ENCODE results near the gene IGSF3. TPM values are rescaled to one million over a fixed set of nuclear protein-coding genes. Genes with fewer than 3 reads are reported as not detected.
"Not testable (repeated sequence)": the region's sequence is repeated elsewhere in the genome, so short reads cannot be mapped to it uniquely, and the experiment has no call there.

The IGSF3 gene
- total RNA-seq, 1 donor from 2014 or later, result 37.1 TPM

DNA sequence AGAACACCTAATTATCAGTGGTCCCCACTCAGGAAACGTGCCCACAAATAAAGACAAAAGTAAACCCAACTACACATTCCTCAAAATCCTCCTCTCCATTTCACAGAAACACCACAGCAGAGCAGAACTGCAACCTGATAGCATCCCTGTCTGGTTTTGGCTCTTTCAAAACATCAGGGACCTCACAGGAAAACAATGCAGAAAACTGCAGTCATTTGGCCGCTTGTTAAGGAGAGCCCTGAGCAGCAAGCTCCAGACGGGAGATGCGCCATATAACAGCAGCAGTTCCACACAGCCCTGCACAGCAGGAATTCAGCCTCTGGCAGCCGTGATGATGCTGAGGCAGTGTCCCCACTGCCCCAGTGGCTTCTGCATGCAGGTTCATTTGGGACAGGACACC, 23.4 kb downstream of the IGSF3 start:
- not testable (repeated sequence) for H3K36me3 ChIP-seq (ENCODE audit: control insufficient read depth, insufficient read depth, low read length); FAIRE-seq; H3K4me3 ChIP-seq (ENCODE audit: low read depth, low read length); H3K27me3 ChIP-seq (ENCODE audit: control insufficient read depth, insufficient read depth, low read length); DNase-seq (ENCODE audit: low read depth)

DNA sequence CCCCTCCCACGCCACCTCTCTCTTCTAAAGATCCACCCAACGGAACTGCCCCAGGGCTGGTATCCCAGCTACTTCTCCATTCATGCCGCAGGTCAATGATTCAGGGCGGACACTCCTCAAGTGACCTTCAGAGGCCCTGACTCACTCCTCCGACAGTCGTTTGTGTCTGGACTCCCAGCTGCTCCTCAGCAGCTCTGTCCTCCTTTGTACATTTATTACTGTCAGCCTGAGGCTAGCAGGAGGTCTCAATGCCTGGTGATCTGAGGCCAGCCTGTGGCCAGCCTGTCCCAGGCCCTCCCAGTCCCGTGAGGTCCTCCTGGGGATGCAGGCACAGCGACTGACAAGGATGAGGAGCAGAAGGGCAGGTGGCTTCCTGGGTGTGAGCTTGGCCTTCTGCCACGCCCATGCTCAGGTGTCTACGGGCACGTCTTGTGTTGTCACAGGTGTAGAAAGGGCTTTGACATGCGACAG, 24.2 kb downstream of the IGSF3 start:
- not testable (repeated sequence) for DNase-seq (ENCODE audit: low read depth); FAIRE-seq; H3K36me3 ChIP-seq (ENCODE audit: control insufficient read depth, insufficient read depth, low read length); H3K27me3 ChIP-seq (ENCODE audit: control insufficient read depth, insufficient read depth, low read length); H3K4me3 ChIP-seq (ENCODE audit: low read depth, low read length)

DNA sequence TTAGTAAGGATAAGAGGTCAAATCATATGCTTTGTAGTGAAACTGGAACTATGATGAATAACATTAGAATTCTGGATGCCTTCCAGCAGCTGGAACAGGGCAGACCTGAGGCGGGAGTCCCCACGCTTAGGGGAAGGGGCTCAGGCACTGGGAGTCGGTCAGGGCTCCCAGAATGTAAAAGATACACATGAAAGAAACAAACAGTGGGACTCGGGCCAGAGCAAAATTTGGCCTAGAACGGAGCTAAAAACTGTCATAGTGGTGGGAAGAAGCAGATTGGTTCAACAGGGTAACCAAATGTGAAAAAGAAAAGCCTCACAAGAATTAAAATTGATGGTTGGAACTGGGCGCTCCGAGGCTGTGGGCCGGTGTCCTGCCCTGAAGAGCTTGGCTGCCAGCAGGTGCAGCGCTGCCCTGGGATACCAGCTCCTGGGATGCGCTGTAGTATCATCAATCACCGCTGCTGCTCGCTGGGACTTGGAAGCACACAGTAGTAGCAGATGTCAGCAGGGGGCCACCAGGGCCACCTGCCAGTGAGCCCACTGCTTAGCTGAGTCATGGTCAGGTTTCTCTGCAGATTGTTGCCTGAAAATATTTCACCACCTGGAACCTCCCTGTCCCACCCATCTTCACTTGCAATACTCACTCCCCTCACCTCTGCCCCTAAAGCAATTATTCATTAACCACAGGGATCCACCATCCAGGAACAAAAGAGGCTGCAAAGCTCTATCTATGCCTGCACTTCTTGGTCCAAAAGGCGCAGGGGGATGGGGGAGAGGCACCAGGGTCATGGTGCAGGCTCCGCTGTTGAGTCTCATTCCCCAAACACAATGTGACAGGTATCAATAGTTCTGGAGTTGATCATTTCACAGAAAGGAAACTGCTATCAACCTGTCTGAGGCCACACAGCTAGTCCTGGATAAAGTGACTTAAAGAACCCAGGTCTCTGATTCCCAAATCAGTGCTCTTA, 24.9 kb downstream of the IGSF3 start:
- not testable (repeated sequence) for FAIRE-seq; H3K27me3 ChIP-seq (ENCODE audit: control insufficient read depth, insufficient read depth, low read length); H3K4me3 ChIP-seq (ENCODE audit: low read depth, low read length); DNase-seq (ENCODE audit: low read depth); H3K36me3 ChIP-seq (ENCODE audit: control insufficient read depth, insufficient read depth, low read length)

DNA sequence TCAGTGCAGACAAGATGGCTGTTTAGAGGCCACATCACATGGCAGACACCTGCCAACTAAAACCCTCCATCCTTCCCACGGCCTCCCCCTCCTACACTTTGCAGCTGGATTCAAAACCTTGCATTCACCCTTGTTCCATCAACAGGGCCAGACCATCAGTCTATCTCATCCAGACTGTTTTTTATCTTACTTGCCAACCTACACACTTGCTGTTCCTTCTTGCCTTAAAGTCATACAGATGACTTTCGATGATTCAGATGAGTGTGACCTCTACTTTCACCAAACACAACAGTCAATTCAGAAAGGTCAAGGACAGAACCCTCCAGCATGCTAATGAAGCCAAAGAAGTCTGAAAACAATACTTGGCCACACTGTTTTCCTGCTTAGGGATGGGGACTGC, 29.9 kb downstream of the IGSF3 start:
- H3K27me3 ChIP-seq (ENCODE audit: control insufficient read depth, insufficient read depth, low read length); DNase-seq (ENCODE audit: low read depth); FAIRE-seq; H3K36me3 ChIP-seq (ENCODE audit: control insufficient read depth, insufficient read depth, low read length); H3K4me3 ChIP-seq (ENCODE audit: low read depth, low read length): not testable (repeated sequence)

DNA sequence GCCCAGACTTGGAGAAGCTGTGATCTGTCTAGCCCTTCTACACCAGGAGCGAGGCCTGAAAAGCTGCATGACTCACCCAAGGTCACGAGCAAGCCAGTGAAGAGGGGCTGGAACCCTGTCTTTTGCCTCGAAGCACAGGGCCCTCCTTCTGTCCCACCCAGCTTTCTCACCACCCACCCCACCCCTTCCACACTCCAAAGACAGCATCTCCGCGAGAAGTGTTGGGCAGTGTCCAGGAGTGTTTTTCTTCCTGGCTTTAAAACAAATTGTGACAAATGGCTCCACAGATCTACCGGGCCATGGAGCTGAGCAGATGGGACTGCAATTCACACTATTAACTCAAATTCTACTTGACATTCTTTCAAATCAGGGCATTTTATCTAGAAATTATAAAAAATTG, 30.9 kb downstream of the IGSF3 start:
- H3K27me3 ChIP-seq (ENCODE audit: control insufficient read depth, insufficient read depth, low read length); DNase-seq (ENCODE audit: low read depth); FAIRE-seq; H3K36me3 ChIP-seq (ENCODE audit: control insufficient read depth, insufficient read depth, low read length); H3K4me3 ChIP-seq (ENCODE audit: low read depth, low read length): not testable (repeated sequence)

DNA sequence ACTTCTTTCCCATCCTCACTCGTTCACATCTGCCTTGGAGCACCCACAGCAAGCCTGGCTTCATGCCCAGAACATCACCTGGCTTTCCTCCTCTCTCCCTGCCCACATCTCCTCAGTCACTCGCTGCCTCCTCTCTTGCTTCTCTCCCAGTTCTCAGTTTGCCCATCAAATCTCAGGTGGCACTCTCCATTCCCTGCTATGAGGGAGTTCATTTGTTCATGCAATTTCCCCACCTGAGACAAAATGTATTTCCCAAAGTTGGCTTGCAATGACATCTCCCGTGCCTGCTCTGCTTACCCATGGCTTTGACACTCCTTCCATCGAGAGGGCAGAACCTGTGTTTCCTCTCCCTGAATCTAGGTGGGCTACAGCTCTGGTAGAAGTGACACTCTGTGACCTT, 33.1 kb downstream of the IGSF3 start:
- not testable (repeated sequence) for H3K4me3 ChIP-seq (ENCODE audit: low read depth, low read length); DNase-seq (ENCODE audit: low read depth); H3K36me3 ChIP-seq (ENCODE audit: control insufficient read depth, insufficient read depth, low read length); FAIRE-seq; H3K27me3 ChIP-seq (ENCODE audit: control insufficient read depth, insufficient read depth, low read length)

DNA sequence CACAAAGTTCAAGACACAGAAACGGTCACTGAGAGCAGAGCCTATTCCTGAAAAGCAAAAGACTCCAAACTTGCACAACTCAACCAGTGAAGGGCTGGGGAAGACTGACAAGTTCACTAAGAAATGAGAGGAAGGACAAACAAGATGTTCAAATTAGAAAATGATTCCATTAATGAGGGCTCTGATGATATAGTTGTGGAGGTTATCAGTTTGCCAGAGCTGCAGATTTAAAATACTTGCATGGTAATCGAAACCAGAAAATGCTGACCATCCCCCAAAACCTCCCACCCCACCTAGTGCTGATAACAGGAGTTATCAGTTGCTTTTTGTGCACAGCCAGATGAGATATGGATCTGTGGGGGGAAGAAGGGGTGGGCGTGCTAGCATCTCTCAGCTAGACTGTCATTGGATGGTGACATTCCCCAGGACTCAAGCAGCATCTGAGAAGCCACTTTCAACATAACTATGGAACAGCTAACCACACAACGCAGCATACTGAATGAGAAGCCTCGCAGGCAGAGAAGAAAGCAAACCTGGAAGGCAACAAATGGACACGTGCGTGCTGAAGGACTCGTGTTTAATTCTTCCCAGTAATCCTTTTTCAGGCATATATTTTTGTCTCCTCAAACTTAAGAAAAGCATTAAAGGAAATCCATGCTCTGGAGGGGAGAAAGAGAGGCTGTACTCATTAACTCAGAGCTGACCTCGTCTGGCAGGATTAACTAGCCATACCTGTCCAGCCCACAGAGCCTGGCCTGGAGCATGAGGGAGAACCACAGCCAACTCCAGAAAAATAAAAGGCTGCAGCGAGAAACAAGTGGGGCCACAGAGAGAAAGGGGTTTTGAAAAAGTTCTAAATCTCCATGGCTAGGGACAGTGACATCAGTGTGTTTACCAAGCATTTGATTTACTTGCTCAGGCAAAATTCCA, 35.3 kb downstream of the IGSF3 start:
- FAIRE-seq; H3K36me3 ChIP-seq (ENCODE audit: control insufficient read depth, insufficient read depth, low read length); H3K27me3 ChIP-seq (ENCODE audit: control insufficient read depth, insufficient read depth, low read length); DNase-seq (ENCODE audit: low read depth); H3K4me3 ChIP-seq (ENCODE audit: low read depth, low read length): not testable (repeated sequence)

DNA sequence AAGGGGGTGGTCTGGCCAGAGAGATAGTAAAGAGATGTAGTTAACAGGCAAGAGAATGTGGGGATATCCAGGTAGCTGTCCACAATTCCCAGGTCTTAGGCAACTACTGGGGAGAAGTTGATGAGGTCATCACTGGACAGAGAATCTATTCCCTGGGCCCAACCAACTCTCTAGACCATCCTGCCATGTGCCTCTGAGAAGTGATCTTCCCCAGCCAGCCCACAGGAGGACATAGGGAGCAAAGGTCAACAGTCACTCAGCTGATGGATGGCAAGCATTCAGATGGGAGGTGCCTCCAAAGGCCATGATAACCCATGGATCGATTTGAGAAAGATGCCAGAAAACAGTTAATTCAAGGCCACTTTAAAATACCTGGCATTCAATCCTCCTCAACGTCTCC, 36.0 kb downstream of the IGSF3 start:
- FAIRE-seq; DNase-seq (ENCODE audit: low read depth); H3K27me3 ChIP-seq (ENCODE audit: control insufficient read depth, insufficient read depth, low read length); H3K4me3 ChIP-seq (ENCODE audit: low read depth, low read length); H3K36me3 ChIP-seq (ENCODE audit: control insufficient read depth, insufficient read depth, low read length): not testable (repeated sequence)

DNA sequence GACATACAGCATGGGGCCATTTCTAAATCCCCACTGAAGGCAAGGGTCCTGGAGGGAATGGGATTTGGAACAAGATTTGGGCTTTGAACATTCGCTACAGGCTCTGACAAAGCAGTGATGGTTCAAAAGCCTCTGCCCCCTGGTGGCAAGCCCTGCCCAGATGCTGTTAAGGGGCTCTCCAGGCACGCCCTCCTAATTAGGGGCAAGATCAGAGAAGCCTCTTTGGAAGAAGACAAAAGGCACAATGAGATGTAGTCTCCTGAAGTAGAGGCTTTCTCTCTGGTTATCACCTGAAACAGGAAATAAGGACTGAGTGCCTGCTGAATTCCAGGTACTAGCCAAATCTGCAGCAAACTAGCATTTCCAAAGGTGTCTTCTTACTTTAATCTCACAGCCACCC, 37.5 kb downstream of the IGSF3 start:
- DNase-seq (ENCODE audit: low read depth); H3K36me3 ChIP-seq (ENCODE audit: control insufficient read depth, insufficient read depth, low read length); FAIRE-seq; H3K4me3 ChIP-seq (ENCODE audit: low read depth, low read length); H3K27me3 ChIP-seq (ENCODE audit: control insufficient read depth, insufficient read depth, low read length): not testable (repeated sequence)

DNA sequence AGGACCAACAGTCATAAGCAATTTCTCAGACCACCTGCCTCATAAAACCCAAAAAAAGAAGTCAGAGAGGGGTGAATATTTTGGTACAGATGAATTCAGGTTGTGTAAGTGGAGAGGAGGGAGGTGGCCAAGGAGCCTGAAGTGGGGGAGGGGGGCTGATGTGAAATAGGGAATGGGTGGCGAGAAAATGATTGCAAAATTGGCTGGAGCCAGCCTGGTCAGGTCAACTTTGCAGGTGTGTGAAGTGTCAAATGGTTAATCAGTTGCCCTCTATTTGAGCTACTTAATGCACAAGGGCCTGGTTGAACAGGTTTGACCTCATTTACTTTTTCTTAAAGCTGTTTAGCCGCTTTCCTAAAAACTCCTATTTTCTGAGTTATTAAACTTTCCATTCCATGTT, 38.1 kb downstream of the IGSF3 start:
- not testable (repeated sequence) for FAIRE-seq; H3K4me3 ChIP-seq (ENCODE audit: low read depth, low read length); H3K27me3 ChIP-seq (ENCODE audit: control insufficient read depth, insufficient read depth, low read length); H3K36me3 ChIP-seq (ENCODE audit: control insufficient read depth, insufficient read depth, low read length); DNase-seq (ENCODE audit: low read depth)

Measured in bronchial epithelial cell (primary cell).